B cell (primary cell): ENCODE results near the gene ICAM3. TPM values are rescaled to one million over a fixed set of nuclear protein-coding genes. Genes with fewer than 3 reads are reported as not detected.

Source experiments
- ATAC-seq: fragments of 200-7000 bp; cut with Tn5 transposase; one replicate; pipeline ENCODE4 v1.10.0; 2021; ENCODE audit warnings: low read depth, mild to moderate bottlenecking, moderate number of reproducible peaks, moderate library complexity
- CTCF ChIA-PET: fragments of 350-600 bp; sonication (Branson Sonifier 250); formaldehyde crosslinking; loops from one replicate; lab custom pipeline; 2021; ENCODE audit warnings: antibody characterized with exemption, inconsistent platforms; lab: Charles Lee
- POLR2A ChIA-PET: fragments of 350-600 bp; sonication (Branson Sonifier 250); formaldehyde crosslinking; loops from one replicate; lab custom pipeline; 2021; ENCODE audit warnings: antibody characterized with exemption; lab: Charles Lee
- DNase-seq: peaks from one replicate; pipeline ENCODE4 v3.0.0; 2013
- H2AFZ ChIP-seq: 2 replicates; pipeline ENCODE4 v1.6.1; 2012; ENCODE audit warnings: mild to moderate bottlenecking, low read depth, low read length; ENCODE audit not compliant: insufficient read depth, poor library complexity, severe bottlenecking
- H3K27ac ChIP-seq, 2 donors: 1 replicate in 1 of 2; 2 replicates in 1 of 2; pipeline ENCODE4 v1.5.1; 2012 to 2013; ENCODE audit warnings: low read length in 2 of 2, mild to moderate bottlenecking in 2 of 2, moderate library complexity in 1 of 2
- H3K27me3 ChIP-seq, 4 experiments: fragments of 200-600 bp in 1 of 4; sonication (generic) in 1 of 4; replicated peaks in 1 of 4; 1 replicate in 2 of 4; 2 replicates in 2 of 4; pipeline versions ENCODE4 v1.6.1 to v1.7.0; 2013 to 2016; ENCODE audit warnings: low read length in 3 of 4, mild to moderate bottlenecking in 2 of 4, mixed read lengths in 1 of 4, moderate library complexity in 1 of 4; ENCODE audit not compliant: insufficient read depth in 4 of 4, control insufficient read depth in 3 of 4; ENCODE audit errors: control extremely low read depth in 1 of 4
- H3K36me3 ChIP-seq, 2 experiments: replicated peaks in 1 of 2; 1 replicate in 1 of 2; 2 replicates in 1 of 2; pipeline versions ENCODE4 v1.6.1 to v1.7.1; 2013; ENCODE audit warnings: low read length in 1 of 2; ENCODE audit not compliant: insufficient read depth in 2 of 2, control insufficient read depth in 1 of 2; ENCODE audit errors: control extremely low read depth in 1 of 2, extremely low read depth in 1 of 2
- H3K4me1 ChIP-seq, 2 donors: fragments of 200-600 bp in 1 of 2; sonication (generic) in 1 of 2; 1 replicate in 1 of 2; 2 replicates in 1 of 2; pipeline versions ENCODE4 v1.5.1 to v1.6.1; 2013 to 2017; ENCODE audit warnings: low read length in 2 of 2; ENCODE audit not compliant: control insufficient read depth in 2 of 2, insufficient read depth in 2 of 2
- H3K4me2 ChIP-seq: replicated peaks from 2 replicates; pipeline ENCODE3; 2012; ENCODE audit warnings: mild to moderate bottlenecking, low read depth, low read length; ENCODE audit not compliant: poor library complexity, severe bottlenecking
- H3K4me3 ChIP-seq, 5 experiments: fragments of 200-600 bp in 1 of 5; sonication (generic) in 1 of 5; 1 replicate in 3 of 5; 2 replicates in 2 of 5; pipeline versions ENCODE4 v1.5.1 to v1.7.0; 2011 to 2016; ENCODE audit warnings: low read length in 4 of 5, mild to moderate bottlenecking in 4 of 5, low read depth in 2 of 5, control low read depth in 1 of 5, moderate library complexity in 1 of 5; ENCODE audit not compliant: insufficient read depth in 1 of 5; ENCODE audit errors: control extremely low read depth in 1 of 5, extremely low read depth in 1 of 5
- H3K79me2 ChIP-seq: fragments of 200-600 bp; sonication (generic); one replicate; pipeline ENCODE4 v1.6.0; 2016; ENCODE audit warnings: low read length; ENCODE audit not compliant: control insufficient read depth, insufficient read depth
- H3K9ac ChIP-seq: fragments of 200-600 bp; sonication (generic); 2 replicates; pipeline ENCODE4 v1.6.1; 2017; ENCODE audit warnings: mild to moderate bottlenecking, low read length, moderate library complexity
- H3K9me3 ChIP-seq, 3 donors: one replicate each; pipeline versions ENCODE4 v1.6.1 to v1.7.1; 2013; ENCODE audit warnings: low read length in 2 of 3; ENCODE audit not compliant: control insufficient read depth in 2 of 3, insufficient read depth in 1 of 3; ENCODE audit errors: control extremely low read depth in 1 of 3
- H4K20me1 ChIP-seq: 2 replicates; pipeline ENCODE4 v1.6.0; 2012; ENCODE audit warnings: mild to moderate bottlenecking, low read length; ENCODE audit not compliant: insufficient read depth, control insufficient read depth, poor library complexity, severe bottlenecking
- H3K27ac Mint-ChIP-seq: one replicate; pipeline ENCODE4 v1.8.0; 2021; ENCODE audit warnings: mixed read lengths
- H3K27me3 Mint-ChIP-seq: one replicate; pipeline ENCODE4 v1.8.0; 2021; ENCODE audit warnings: mixed read lengths
- H3K4me1 Mint-ChIP-seq: one replicate; pipeline ENCODE4 v1.8.0; 2021; ENCODE audit warnings: mixed read lengths
- H3K4me3 Mint-ChIP-seq: one replicate; pipeline ENCODE4 v1.8.0; 2021; ENCODE audit warnings: mixed read lengths
- H3K9me3 Mint-ChIP-seq: one replicate; pipeline ENCODE4 v1.8.0; 2022; ENCODE audit warnings: mixed read lengths; ENCODE audit not compliant: insufficient read depth
- EZH2 ChIP-seq: IDR thresholded peaks from 2 replicates; pipeline ENCODE4 v1.6.1; 2012; ENCODE audit warnings: borderline replicate concordance, low read depth, mild to moderate bottlenecking, moderate library complexity, low read length; ENCODE audit not compliant: insufficient read depth, poor library complexity, severe bottlenecking
- WGBS: methylation state at CpG from one replicate; pipeline ENCODE4 v1.1.5; 2013; ENCODE audit warnings: missing lambda C conversion rate; ENCODE audit not compliant: insufficient coverage; 5-methylcytosine and 5-hydroxymethylcytosine counted together
- intact Hi-C: fragments of 100-400 bp; cut with micrococcal nuclease; formaldehyde crosslinking; loops from one replicate; pipeline ENCODE4 v1.10.0; 2022
- polyA plus RNA-seq: library from polyadenylated mRNA; depleted of rRNA; stranded (reverse); fragments of >200 nt; gene quantifications from 2 replicates; pipeline ENCODE4 v1.2.3, GENCODE V29; 2012
- total RNA-seq, 2 donors: library from RNA; stranded (reverse); fragments of 120-200 nt in 1 of 2; gene quantifications; 1 replicate in 1 of 2; 2 replicates in 1 of 2; pipeline versions ENCODE4 v1.2.3 to v1.2.4, GENCODE V29; 2013 to 2022
- TF ChIP-seq, protein P1 (sequence below): fragments of 200-600 bp; IDR thresholded peaks from one replicate; pipeline ENCODE4 v1.8.0; 2022; ENCODE audit warnings: antibody characterized with exemption, mild to moderate bottlenecking

Gene ICAM3
- total and polyA plus RNA-seq, 2 donors (not counting 1 experiment from before 2014, with no cell fraction given) = 119 to 223 TPM

DNA sequence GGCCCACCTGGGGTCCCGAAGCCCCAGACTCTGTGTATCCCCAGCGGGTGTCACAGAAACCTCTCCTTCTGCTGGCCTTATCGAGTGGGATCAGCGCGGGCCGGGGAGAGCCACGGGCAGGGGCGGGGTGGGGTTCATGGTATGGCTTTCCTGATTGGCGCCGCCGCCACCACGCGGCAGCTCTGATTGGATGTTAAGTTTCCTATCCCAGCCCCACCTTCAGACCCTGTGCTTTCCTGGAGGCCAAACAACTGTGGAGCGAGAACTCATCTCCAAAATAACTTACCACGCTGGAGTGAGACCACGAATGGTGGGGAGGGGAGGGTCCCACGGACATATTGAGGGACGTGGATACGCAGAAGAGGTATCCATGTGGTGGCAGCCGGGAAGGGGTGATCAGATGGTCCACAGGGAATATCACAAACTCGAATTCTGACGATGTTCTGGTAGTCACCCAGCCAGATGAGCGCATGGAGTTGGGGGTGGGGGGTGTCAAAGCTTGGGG lies 50.7 kb downstream of the ICAM3 start:
- Mint-ChIP-seq H3K4me3 (peak overlapping the region; percentile 87), H3K27ac (no peak overlapping the region), H3K27me3 (peaks cover 34% of the 10 kb centered on the region), H3K4me1 (peaks cover 71% of the 10 kb centered on the region), H3K9me3 (no peaks in the 10 kb centered on the region)
- intact Hi-C loops = no loop called here
- H3K4me3 ChIP-seq = peak overlapping the region in 4 of 5 experiments; percentile 22 to 63 (median 46)
- ChIA-PET CTCF (interaction anchor here (0.6 to 8.5 kb wide), 8 partner anchors 9 to 129 kb away, joined by 3 to 116 read pairs (median 4); partner anchors contain the start of genes ICAM1 and RAVER1), POLR2A (interaction anchor here (0.5 to 5.4 kb wide), 4 partner anchors 18 to 58 kb away, joined by 3 to 27 read pairs (median 3); partner anchors contain the start of gene ICAM1)
- TF ChIP-seq, protein P1, sequence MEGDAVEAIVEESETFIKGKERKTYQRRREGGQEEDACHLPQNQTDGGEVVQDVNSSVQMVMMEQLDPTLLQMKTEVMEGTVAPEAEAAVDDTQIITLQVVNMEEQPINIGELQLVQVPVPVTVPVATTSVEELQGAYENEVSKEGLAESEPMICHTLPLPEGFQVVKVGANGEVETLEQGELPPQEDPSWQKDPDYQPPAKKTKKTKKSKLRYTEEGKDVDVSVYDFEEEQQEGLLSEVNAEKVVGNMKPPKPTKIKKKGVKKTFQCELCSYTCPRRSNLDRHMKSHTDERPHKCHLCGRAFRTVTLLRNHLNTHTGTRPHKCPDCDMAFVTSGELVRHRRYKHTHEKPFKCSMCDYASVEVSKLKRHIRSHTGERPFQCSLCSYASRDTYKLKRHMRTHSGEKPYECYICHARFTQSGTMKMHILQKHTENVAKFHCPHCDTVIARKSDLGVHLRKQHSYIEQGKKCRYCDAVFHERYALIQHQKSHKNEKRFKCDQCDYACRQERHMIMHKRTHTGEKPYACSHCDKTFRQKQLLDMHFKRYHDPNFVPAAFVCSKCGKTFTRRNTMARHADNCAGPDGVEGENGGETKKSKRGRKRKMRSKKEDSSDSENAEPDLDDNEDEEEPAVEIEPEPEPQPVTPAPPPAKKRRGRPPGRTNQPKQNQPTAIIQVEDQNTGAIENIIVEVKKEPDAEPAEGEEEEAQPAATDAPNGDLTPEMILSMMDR = no peak
- TF ChIP-seq EZH2 = no peak
- H3K4me1 ChIP-seq = peaks cover 78% of the 10 kb centered on the region in 2 donors
- peaks cover 0 to 69% (median 49%) of the 10 kb centered on the region in 4 experiments for H3K27me3 ChIP-seq
- no peaks in the 10 kb centered on the region for H3K79me2 ChIP-seq
- peaks cover 29% of the 10 kb centered on the region for H4K20me1 ChIP-seq
- no peak overlapping the region for H3K27ac ChIP-seq
- WGBS = under 1% methylated on average over 15 of the region's 23 CpGs
- peaks cover 2 to 25% of the 10 kb centered on the region in 2 experiments for H3K36me3 ChIP-seq
- H2AFZ ChIP-seq = peak overlapping the region; percentile 61
- DNase-seq (no peak), ATAC-seq (no peak)
- H3K4me2 ChIP-seq = peak overlapping the region; percentile 96
- H3K9ac ChIP-seq = peak overlapping the region; percentile 64
- H3K9me3 ChIP-seq = peaks cover 0 to 53% (median 0%) of the 10 kb centered on the region in 3 donors
